ENCODE measurements around the gene NAP1L4.

Gene NAP1L4

GRCh38 chr11:3030289-3031070 lies 38.4 kb upstream of the NAP1L4 start:
- TF ChIP-seq CTCF (conservative IDR thresholded peaks at IDR 0.05; ENCODE audit: low read length), result no peak
- no peak for TF ChIP-seq EZH2phosphoT487 (IDR thresholded peaks at IDR 0.05; ENCODE audit: borderline replicate concordance)
- Histone ChIP-seq H3K4me3 (ENCODE audit: low read length, poor library complexity, severe bottlenecking) (no peak overlapping the region), H2AFZ (ENCODE audit: low read length) (no peak overlapping the region), H3K4me1 (ENCODE audit: insufficient read depth, low read length, poor library complexity, severe bottlenecking) (no peaks in the 10 kb centered on the region), H3K9me2 (replicated peaks; ENCODE audit: low read depth, low read length) (no peaks in the 10 kb centered on the region), H3K9me3 (ENCODE audit: insufficient read depth, low read depth, low read length) (no peaks in the 10 kb centered on the region), H3K9ac (ENCODE audit: low read depth, low read length, poor library complexity, severe bottlenecking) (no peak overlapping the region), H3K4me2 (ENCODE audit: low read depth, low read length, poor library complexity, severe bottlenecking) (no peak overlapping the region), H3K36me3 (ENCODE audit: insufficient read depth, low read length) (peaks cover 46% of the 10 kb centered on the region; the same call in 1 of the 2 replicates), H4K20me1 (ENCODE audit: insufficient read depth, low read length, poor library complexity, severe bottlenecking) (no peaks in the 10 kb centered on the region), H3K27me3 (ENCODE audit: insufficient read depth, low read length, poor library complexity, severe bottlenecking) (no peaks in the 10 kb centered on the region), H3K79me2 (ENCODE audit: insufficient read depth, low read length) (no peaks in the 10 kb centered on the region), H3F3A (ENCODE audit: low read depth) (no peaks in the 10 kb centered on the region)

DNA sequence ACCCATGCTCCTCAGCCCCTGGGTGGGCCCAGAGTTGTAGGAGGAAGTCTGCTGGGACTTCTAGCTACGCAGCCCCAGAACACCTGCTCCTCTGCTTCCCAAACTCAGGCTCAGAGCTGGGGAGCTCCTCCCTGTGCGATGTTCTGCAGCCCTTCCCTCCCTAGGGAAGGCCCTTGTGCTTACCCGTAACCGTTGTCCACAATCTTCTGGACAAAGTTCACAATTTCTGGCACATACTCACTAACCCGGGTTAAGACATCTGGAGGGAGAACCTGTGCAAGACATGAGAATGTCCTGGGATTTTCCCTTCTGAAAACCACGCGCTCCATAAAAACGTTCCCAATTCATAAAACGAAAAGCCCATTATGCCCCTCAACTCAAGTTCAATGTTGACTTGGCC lies 36.7 kb upstream of the NAP1L4 start:
- peaks cover 45% of the 10 kb centered on the region; the same call in 1 of the 2 replicates for H3K36me3 ChIP-seq (ENCODE audit: insufficient read depth, low read length)

GRCh38 chr11:3026803-3027202 lies 34.7 kb upstream of the NAP1L4 start:
- TF ChIP-seq EZH2phosphoT487 (IDR thresholded peaks at IDR 0.05; ENCODE audit: borderline replicate concordance) (no peak), CTCF (conservative IDR thresholded peaks at IDR 0.05; ENCODE audit: low read length) (no peak)
- Histone ChIP-seq H3K9me2 (replicated peaks; ENCODE audit: low read depth, low read length) (no peaks in the 10 kb centered on the region), H4K20me1 (ENCODE audit: insufficient read depth, low read length, poor library complexity, severe bottlenecking) (no peaks in the 10 kb centered on the region), H3F3A (ENCODE audit: low read depth) (no peaks in the 10 kb centered on the region), H3K36me3 (ENCODE audit: insufficient read depth, low read length) (peaks cover 47% of the 10 kb centered on the region; the same call in 1 of the 2 replicates), H3K79me2 (ENCODE audit: insufficient read depth, low read length) (no peaks in the 10 kb centered on the region), H3K9ac (ENCODE audit: low read depth, low read length, poor library complexity, severe bottlenecking) (no peak overlapping the region), H3K4me2 (ENCODE audit: low read depth, low read length, poor library complexity, severe bottlenecking) (no peak overlapping the region), H3K27me3 (ENCODE audit: insufficient read depth, low read length, poor library complexity, severe bottlenecking) (no peaks in the 10 kb centered on the region), H3K4me3 (ENCODE audit: low read length, poor library complexity, severe bottlenecking) (no peak overlapping the region), H3K9me3 (ENCODE audit: insufficient read depth, low read depth, low read length) (no peaks in the 10 kb centered on the region), H2AFZ (ENCODE audit: low read length) (no peak overlapping the region), H3K4me1 (ENCODE audit: insufficient read depth, low read length, poor library complexity, severe bottlenecking) (no peaks in the 10 kb centered on the region)

More for the DNA sequence above, 36.7 kb upstream of the NAP1L4 start:
- Histone ChIP-seq H3K9me3 (ENCODE audit: insufficient read depth, low read depth, low read length) (no peaks in the 10 kb centered on the region), H3K9me2 (replicated peaks; ENCODE audit: low read depth, low read length) (no peaks in the 10 kb centered on the region), H3K4me2 (ENCODE audit: low read depth, low read length, poor library complexity, severe bottlenecking) (no peak overlapping the region), H2AFZ (ENCODE audit: low read length) (no peak overlapping the region), H4K20me1 (ENCODE audit: insufficient read depth, low read length, poor library complexity, severe bottlenecking) (no peaks in the 10 kb centered on the region), H3K4me1 (ENCODE audit: insufficient read depth, low read length, poor library complexity, severe bottlenecking) (no peaks in the 10 kb centered on the region), H3K79me2 (ENCODE audit: insufficient read depth, low read length) (no peaks in the 10 kb centered on the region), H3K4me3 (ENCODE audit: low read length, poor library complexity, severe bottlenecking) (no peak overlapping the region), H3F3A (ENCODE audit: low read depth) (no peaks in the 10 kb centered on the region), H3K27me3 (ENCODE audit: insufficient read depth, low read length, poor library complexity, severe bottlenecking) (no peaks in the 10 kb centered on the region), H3K9ac (ENCODE audit: low read depth, low read length, poor library complexity, severe bottlenecking) (no peak overlapping the region)
- TF ChIP-seq CTCF (conservative IDR thresholded peaks at IDR 0.05; ENCODE audit: low read length) (no peak), EZH2phosphoT487 (IDR thresholded peaks at IDR 0.05; ENCODE audit: borderline replicate concordance) (no peak)
